ENCODE measurements around the gene TH. TPM values are rescaled to one million over a fixed set of nuclear protein-coding genes. Genes with fewer than 3 reads are reported as not detected.

Gene TH
- total RNA-seq, 1 donor from 2014 or later: 2.0 TPM

DNA sequence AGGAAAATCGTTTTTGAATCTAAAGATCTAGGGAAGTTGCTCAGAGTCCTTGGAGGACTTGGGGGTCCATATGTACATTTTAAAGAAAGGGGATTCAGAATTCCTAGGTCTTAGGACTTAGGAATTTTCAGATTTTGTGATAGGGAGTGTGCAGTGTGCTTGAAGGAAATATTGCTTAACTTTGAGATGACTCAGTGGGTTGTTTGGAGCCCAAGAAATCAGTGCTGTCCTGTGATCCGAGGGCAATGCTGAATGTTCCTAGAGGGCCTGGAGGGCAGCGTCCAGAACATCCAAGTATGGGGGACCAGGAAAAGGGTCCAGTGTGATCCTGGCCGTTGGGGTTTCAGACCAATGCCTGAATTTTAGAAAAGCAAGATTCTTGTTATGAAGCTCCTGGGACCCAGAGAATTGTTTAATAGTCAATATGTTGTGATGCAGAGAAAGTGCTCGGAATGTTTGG lies 29.3 kb downstream of the TH start:
- Mint-ChIP-seq H3K4me3 (no peak overlapping the region), H3K36me3 (no peaks in the 10 kb centered on the region), H3K9me3 (no peaks in the 10 kb centered on the region), H3K4me1 (peaks cover 11% of the 10 kb centered on the region), H3K27ac (no peak overlapping the region), H3K27me3 (ENCODE audit: insufficient read depth, low read depth) (peaks cover 62% of the 10 kb centered on the region)
- Histone ChIP-seq H3F3A (ENCODE audit: low read depth) (peaks cover 5% of the 10 kb centered on the region), H4K20me1 (ENCODE audit: low read depth) (peaks cover 48% of the 10 kb centered on the region), H3K9me3 (ENCODE audit: low read depth) (no peaks in the 10 kb centered on the region), H3K9ac (no peak overlapping the region), H3K27ac (no peak overlapping the region), H2AFZ (replicated peaks) (no peak overlapping the region), H3K27me3 (peaks cover 100% of the 10 kb centered on the region), H3K79me2 (ENCODE audit: low read depth) (no peaks in the 10 kb centered on the region), H3K4me2 (no peak overlapping the region), H3K4me3 (no peak overlapping the region), H3K4me1 (peaks cover 5% of the 10 kb centered on the region), H3K36me3 (no peaks in the 10 kb centered on the region)
- TF ChIP-seq EZH2phosphoT487 (IDR thresholded peaks at IDR 0.05): no peak
- no peak for TF ChIP-seq EZH2 (IDR thresholded peaks at IDR 0.05)
- TF ChIP-seq, protein P1, sequence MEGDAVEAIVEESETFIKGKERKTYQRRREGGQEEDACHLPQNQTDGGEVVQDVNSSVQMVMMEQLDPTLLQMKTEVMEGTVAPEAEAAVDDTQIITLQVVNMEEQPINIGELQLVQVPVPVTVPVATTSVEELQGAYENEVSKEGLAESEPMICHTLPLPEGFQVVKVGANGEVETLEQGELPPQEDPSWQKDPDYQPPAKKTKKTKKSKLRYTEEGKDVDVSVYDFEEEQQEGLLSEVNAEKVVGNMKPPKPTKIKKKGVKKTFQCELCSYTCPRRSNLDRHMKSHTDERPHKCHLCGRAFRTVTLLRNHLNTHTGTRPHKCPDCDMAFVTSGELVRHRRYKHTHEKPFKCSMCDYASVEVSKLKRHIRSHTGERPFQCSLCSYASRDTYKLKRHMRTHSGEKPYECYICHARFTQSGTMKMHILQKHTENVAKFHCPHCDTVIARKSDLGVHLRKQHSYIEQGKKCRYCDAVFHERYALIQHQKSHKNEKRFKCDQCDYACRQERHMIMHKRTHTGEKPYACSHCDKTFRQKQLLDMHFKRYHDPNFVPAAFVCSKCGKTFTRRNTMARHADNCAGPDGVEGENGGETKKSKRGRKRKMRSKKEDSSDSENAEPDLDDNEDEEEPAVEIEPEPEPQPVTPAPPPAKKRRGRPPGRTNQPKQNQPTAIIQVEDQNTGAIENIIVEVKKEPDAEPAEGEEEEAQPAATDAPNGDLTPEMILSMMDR (IDR thresholded peaks at IDR 0.05): no peak
- no peak for DNase-seq (ENCODE audit: low spot score)

DNA sequence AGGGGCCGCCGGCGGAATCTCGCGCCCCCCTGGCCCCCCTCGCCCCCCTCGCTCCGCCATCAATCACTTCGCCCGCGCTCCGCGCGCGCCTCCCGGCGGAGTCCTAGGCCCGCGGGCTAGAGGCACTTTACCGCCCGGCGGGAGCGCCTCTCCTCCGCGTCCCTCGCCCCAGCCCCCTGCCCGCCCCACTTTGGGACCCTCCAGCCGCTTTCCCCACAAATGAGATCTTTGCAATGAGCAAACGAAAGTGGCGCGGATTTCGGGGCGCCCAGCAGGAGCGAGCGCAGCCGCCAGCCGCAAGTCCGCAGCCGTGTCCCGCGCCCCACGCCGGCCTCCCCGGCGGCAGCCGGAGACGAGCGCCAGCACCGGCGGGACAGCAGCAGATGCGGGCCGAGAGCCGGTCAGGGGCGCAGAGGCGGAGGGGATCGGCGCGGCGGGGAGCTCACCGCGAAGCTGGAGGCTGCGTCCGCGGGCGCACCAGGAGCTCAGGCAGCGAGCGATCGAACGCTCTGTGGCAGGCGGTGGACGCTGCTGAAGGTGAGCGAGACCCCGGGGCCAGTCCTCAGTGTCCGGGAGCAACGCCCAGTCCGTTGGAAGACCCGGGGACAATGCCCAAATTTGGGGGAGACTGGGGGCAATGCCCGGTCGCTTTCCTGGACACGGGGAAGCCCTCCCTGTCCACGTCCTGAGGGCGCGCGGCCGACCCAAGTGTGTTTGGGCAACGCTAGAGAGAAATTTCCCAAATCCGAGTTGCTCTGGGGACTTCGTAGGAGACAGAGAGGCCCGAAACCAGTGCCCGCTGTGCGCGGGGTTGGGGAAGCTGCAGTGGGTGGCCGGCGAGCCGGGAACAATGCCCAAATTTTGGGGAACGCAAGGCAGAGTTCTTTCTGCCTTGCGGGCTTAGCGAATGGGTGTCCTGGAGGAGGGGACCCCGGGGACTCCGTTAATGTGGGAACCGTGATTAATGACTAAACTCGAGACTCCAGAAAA lies 30.9 kb downstream of the TH start:
- Histone ChIP-seq H3K9me3 (ENCODE audit: low read depth) (no peaks in the 10 kb centered on the region), H4K20me1 (ENCODE audit: low read depth) (peaks cover 39% of the 10 kb centered on the region), H3K4me3 (peak overlapping the region; percentile 25), H3K36me3 (no peaks in the 10 kb centered on the region), H3K4me2 (peak overlapping the region; percentile 56), H3K9ac (no peak overlapping the region), H3K79me2 (ENCODE audit: low read depth) (no peaks in the 10 kb centered on the region), H3F3A (ENCODE audit: low read depth) (peaks cover 7% of the 10 kb centered on the region), H3K27ac (no peak overlapping the region), H3K27me3 (peaks cover 100% of the 10 kb centered on the region), H3K4me1 (no peaks in the 10 kb centered on the region), H2AFZ (replicated peaks) (no peak overlapping the region)
- TF ChIP-seq EZH2phosphoT487 (IDR thresholded peaks at IDR 0.05) (peak; percentile 98), EZH2 (IDR thresholded peaks at IDR 0.05) (peak; percentile 100)
- TF ChIP-seq, protein P1 (IDR thresholded peaks at IDR 0.05): peak; percentile 9
- H3K4me1 Mint-ChIP-seq: peaks cover 10% of the 10 kb centered on the region
- H3K36me3 Mint-ChIP-seq: no peaks in the 10 kb centered on the region
- H3K4me3 Mint-ChIP-seq: peak overlapping the region; percentile 39
- no peaks in the 10 kb centered on the region for H3K9me3 Mint-ChIP-seq
- H3K27me3 Mint-ChIP-seq (ENCODE audit: insufficient read depth, low read depth): peaks cover 57% of the 10 kb centered on the region
- peak; percentile 71 for DNase-seq (ENCODE audit: low spot score)
- no peak overlapping the region for H3K27ac Mint-ChIP-seq

DNA sequence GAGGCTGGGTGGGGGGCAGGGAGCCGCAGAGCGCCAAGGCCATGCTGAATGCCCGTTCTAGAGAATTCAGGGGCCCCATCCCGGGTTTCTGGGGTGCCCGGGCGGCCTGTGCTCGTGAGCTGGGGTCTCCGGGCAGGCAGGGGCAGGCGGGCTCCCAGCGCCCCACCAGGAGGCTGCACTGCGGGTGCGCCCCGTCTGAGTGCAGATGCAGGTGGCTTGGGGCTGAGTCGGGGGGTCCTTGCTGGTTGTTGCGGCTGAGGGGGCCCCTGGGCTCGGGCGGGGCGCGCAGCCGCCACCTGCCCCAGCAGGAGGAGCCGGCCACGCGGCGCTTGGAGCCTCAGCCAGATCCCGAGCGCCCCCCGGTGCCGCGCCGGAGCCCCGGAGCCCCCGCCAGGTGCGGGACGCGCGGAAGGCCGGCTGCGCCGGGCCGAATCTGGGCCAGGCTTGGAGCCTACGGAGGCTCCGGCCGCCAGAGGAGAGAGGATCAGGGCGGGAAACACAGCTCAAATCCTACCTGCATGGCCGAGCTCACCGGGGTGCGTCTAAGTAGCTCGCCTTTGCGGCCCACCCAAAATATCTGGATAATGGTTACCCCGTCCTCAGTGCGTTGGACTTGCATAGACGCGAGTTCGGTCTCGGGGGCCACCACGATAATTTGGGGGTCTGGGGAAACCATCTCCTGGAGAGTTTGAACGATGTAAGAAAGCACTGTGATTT lies 31.8 kb downstream of the TH start:
- H3K27me3 Mint-ChIP-seq (ENCODE audit: insufficient read depth, low read depth): peaks cover 53% of the 10 kb centered on the region
- no peaks in the 10 kb centered on the region for H3K79me2 ChIP-seq (ENCODE audit: low read depth)
- H2AFZ ChIP-seq (replicated peaks): no peak overlapping the region
- no peaks in the 10 kb centered on the region for H3K36me3 ChIP-seq
- peaks cover 100% of the 10 kb centered on the region for H3K27me3 ChIP-seq
- H3K27ac ChIP-seq: no peak overlapping the region
- H3K4me1 ChIP-seq: no peaks in the 10 kb centered on the region
- peak; percentile 62 for DNase-seq (ENCODE audit: low spot score)
- H3K27ac Mint-ChIP-seq: no peak overlapping the region
- peaks cover 7% of the 10 kb centered on the region for H3F3A ChIP-seq (ENCODE audit: low read depth)
- peaks cover 38% of the 10 kb centered on the region for H4K20me1 ChIP-seq (ENCODE audit: low read depth)
- H3K4me3 Mint-ChIP-seq: peak overlapping the region; percentile 65
- H3K9me3 ChIP-seq (ENCODE audit: low read depth): no peaks in the 10 kb centered on the region
- H3K4me1 Mint-ChIP-seq: peaks cover 11% of the 10 kb centered on the region
- TF ChIP-seq, protein P1 (IDR thresholded peaks at IDR 0.05): peak; percentile 3
- TF ChIP-seq EZH2 (IDR thresholded peaks at IDR 0.05): no peak
- peak overlapping the region; percentile 25 for H3K4me3 ChIP-seq
- no peak overlapping the region for H3K9ac ChIP-seq
- H3K4me2 ChIP-seq: peak overlapping the region; percentile 56
- no peaks in the 10 kb centered on the region for H3K9me3 Mint-ChIP-seq
- no peaks in the 10 kb centered on the region for H3K36me3 Mint-ChIP-seq

All from neural progenitor cell (in vitro differentiated cells).